ENCODE measurements around the gene TANC1. TPM values are rescaled to one million over a fixed set of nuclear protein-coding genes. Genes with fewer than 3 reads are reported as not detected.

The TANC1 gene
- total and polyA plus RNA-seq, 2 of the 4 experiments (the other 2 are of a cell fraction): 10.2 to 12.9 TPM

GRCh38 chr2:159163930-159164329 lies 195.5 kb downstream of the TANC1 start:
- H3K9me1 ChIP-seq (ENCODE audit: insufficient read depth, low read length): peaks cover 6% of the 10 kb centered on the region; the same call in 1 of the 2 replicates
- H4K8ac ChIP-seq (ENCODE audit: low read depth in 2 of 2, low read length in 2 of 2): no peak overlapping the region
- H3K4me3 ChIP-seq (ENCODE audit: insufficient read depth, low read depth, low read length): no peak overlapping the region
- H3K27ac ChIP-seq (ENCODE audit: insufficient read depth, low read length): no peak overlapping the region
- H3K4me2 ChIP-seq (ENCODE audit: low read depth, low read length): no peak overlapping the region
- in situ Hi-C loops (cut with MboI; ENCODE audit: low sequenced_read_pairs): no loop called here
- H3K9me3 ChIP-seq (ENCODE audit: control insufficient read depth, insufficient read depth, low read length): peaks cover 3% of the 10 kb centered on the region; the same call in 1 of the 2 replicates
- H3K4me1 ChIP-seq (ENCODE audit: control insufficient read depth, insufficient read depth, low read length): no peaks in the 10 kb centered on the region; the same call in 1 of the 2 replicates
- ChIA-PET CTCF (interaction anchor here (0.6 to 1.6 kb wide), 2 partner anchors 9 to 72 kb away, joined by 3 to 4 read pairs; no protein-coding TSS in a partner anchor), POLR2A (ENCODE audit: unreplicated experiment) (no interaction called here)
- no peak overlapping the region for H2BK15ac ChIP-seq (ENCODE audit: low read depth, low read length)
- ATAC-seq (ENCODE audit: low read depth) (no peak), DNase-seq (no peak)
- dilution Hi-C loops (cut with HindIII; ENCODE audit: low sequenced_read_pairs, unreplicated experiment): no loop called here
- WGBS, 2 experiments (ENCODE audit: extremely low coverage in 2 of 2, insufficient read length in 1 of 2): 60% methylated on average over 3 of the region's 6 CpGs; no CpG with 5 or more reads in 1 of the 2 experiments
- intact Hi-C loops (cut with micrococcal nuclease): no loop called here
- H3K79me1 ChIP-seq (ENCODE audit: low read depth in 1 of 2, low read length in 2 of 2): peaks cover 0 to 19% of the 10 kb centered on the region in 2 experiments; a peak in 3 of 4 replicates
- H3K36me3 ChIP-seq (ENCODE audit: control insufficient read depth, insufficient read depth, low read length): peaks cover 30% of the 10 kb centered on the region
- H3K18ac ChIP-seq (ENCODE audit: low read depth, low read length): no peak overlapping the region
- TF ChIP-seq RFX5 (IDR thresholded peaks at IDR 0.05; ENCODE audit: low read depth, low read length) (no peak), MXI1 (IDR thresholded peaks at IDR 0.05; ENCODE audit: borderline replicate concordance, low read depth, low read length) (no peak), BHLHE40 (IDR thresholded peaks at IDR 0.05; ENCODE audit: low read depth, low read length) (no peak), CHD1 (IDR thresholded peaks at IDR 0.05; ENCODE audit: low read depth, low read length) (no peak), NFE2L2 (IDR thresholded peaks at IDR 0.05; ENCODE audit: low read depth, low read length) (no peak), FOS (IDR thresholded peaks at IDR 0.05; ENCODE audit: low read depth, low read length) (no peak), POLR2A (IDR thresholded peaks at IDR 0.05; ENCODE audit: low read depth, low read length) (no peak)
- H2AFZ ChIP-seq (replicated peaks; ENCODE audit: low read length, poor library complexity): no peak overlapping the region
- no peak overlapping the region for H3K56ac ChIP-seq (ENCODE audit: extremely low read depth, insufficient read depth, low read length)
- H3K23ac ChIP-seq (ENCODE audit: low read depth, low read length): no peak overlapping the region
- no peak overlapping the region for H2BK5ac ChIP-seq (ENCODE audit: low read depth, low read length, poor library complexity, severe bottlenecking)
- no peaks in the 10 kb centered on the region for H3K27me3 ChIP-seq (ENCODE audit: control insufficient read depth, insufficient read depth, low read length)
- H4K91ac ChIP-seq (ENCODE audit: insufficient read depth, low read depth, low read length): no peak overlapping the region
- no peak overlapping the region for H2BK120ac ChIP-seq (ENCODE audit: low read depth, low read length)
- no peaks in the 10 kb centered on the region for H4K20me1 ChIP-seq (ENCODE audit: insufficient read depth, low read length)
- H3K14ac ChIP-seq (replicated peaks; ENCODE audit: low read depth, low read length): no peak overlapping the region
- BruUV-seq (replicated peaks): no TSS peak
- no peak overlapping the region for H3K4ac ChIP-seq (ENCODE audit: low read depth, low read length)
- no peak overlapping the region for H2AK9ac ChIP-seq (replicated peaks; ENCODE audit: low read depth, low read length, poor library complexity)
- no peak overlapping the region for H2AK5ac ChIP-seq (ENCODE audit: low read depth, low read length)
- H2BK20ac ChIP-seq (ENCODE audit: low read depth, low read length): no peak overlapping the region
- H3K9ac ChIP-seq (ENCODE audit: low read depth, low read length): no peak overlapping the region
- 0 out of 2 replicates have a peak overlapping the region, but pooled peaks have one; percentile 45 for H4K5ac ChIP-seq (ENCODE audit: low read depth, low read length)

All from IMR-90 (cell line).